Right lobe of liver (tissue), 6 donors: ENCODE results near the gene EVA1C. TPM values are rescaled to one million over a fixed set of nuclear protein-coding genes. Genes with fewer than 3 reads are reported as not detected.
"Not testable (repeated sequence)": the region's sequence is repeated elsewhere in the genome, so short reads cannot be mapped to it uniquely, and the experiment has no call there.

ENCODE experiments used
- ATAC-seq, 4 donors: fragments of 200-7000 bp; cut with Tn5 transposase; one replicate each; pipeline ENCODE4 v1.9.1; 2020; ENCODE audit warnings: mild to moderate bottlenecking in 4 of 4, moderate library complexity in 4 of 4
- DNase-seq, 3 donors: peaks; one replicate each; pipeline ENCODE4 v3.0.0-alpha.2; 2020
- H3K27ac ChIP-seq, 3 donors: fragments of 200-600 bp; one replicate each; pipeline ENCODE4 v1.8.0; 2022
- H3K27me3 ChIP-seq, 2 donors: fragments of 200-600 bp; one replicate each; pipeline ENCODE4 v1.8.0; 2022
- H3K36me3 ChIP-seq, 4 donors: fragments of 200-600 bp; sonication (generic) in 1 of 4; one replicate each; pipeline versions ENCODE4 v1.5.1 to v1.8.0; 2017 to 2022; ENCODE audit warnings: control low read depth in 1 of 4
- H3K4me1 ChIP-seq, 4 donors: fragments of 200-600 bp; sonication (generic) in 1 of 4; one replicate each; pipeline versions ENCODE4 v1.5.1 to v1.8.0; 2017 to 2022; ENCODE audit warnings: control low read depth in 1 of 4
- H3K4me3 ChIP-seq, 3 donors: fragments of 200-600 bp; one replicate each; pipeline ENCODE4 v1.8.0; 2022
- H3K9me3 ChIP-seq, 4 donors: fragments of 200-600 bp; sonication (generic) in 1 of 4; one replicate each; pipeline versions ENCODE4 v1.5.1 to v1.8.0; 2017 to 2022; ENCODE audit warnings: control low read depth in 1 of 4
- POLR2A ChIP-seq: fragments of 450-650 bp; IDR thresholded peaks from one replicate; pipeline ENCODE4 v1.6.1; 2017; ENCODE audit warnings: antibody characterized with exemption, mild to moderate bottlenecking
- WGBS: methylation state at CpG from one replicate; pipeline ENCODE4 v1.1.6; 2018; ENCODE audit warnings: low coverage, low lambda C conversion rate; ENCODE audit not compliant: insufficient coverage; ENCODE audit errors: missing lambda C conversion rate; 5-methylcytosine and 5-hydroxymethylcytosine counted together
- intact Hi-C, 2 donors: fragments of 100-400 bp; cut with DNase I; formaldehyde crosslinking; loops; one replicate each; pipeline versions ENCODE4 v1.11.2 to v1.14.1; 2022
- total RNA-seq, 6 experiments: library from RNA; depleted of rRNA in 2 of 6; stranded (reverse); fragments of >200 nt in 2 of 6; fragmentation: NEBNext Ultra II Directional in 3 of 6; extraction: Animal tissue kit (Norgen Biotek cat#: 25700) in 3 of 6; gene quantifications; one replicate each; pipeline versions ENCODE4 v1.1.0 to v1.2.4, GENCODE V29; 2016 to 2023
- TF ChIP-seq, protein P1 (sequence below), 4 donors: fragments of 200-600 bp in 3 of 4; fragments of 450-650 bp in 1 of 4; IDR thresholded peaks; one replicate each; pipeline versions ENCODE4 v1.5.1 to v1.8.0; 2016 to 2022; ENCODE audit warnings: antibody characterized with exemption in 4 of 4, mild to moderate bottlenecking in 2 of 4
- donor health status: DM: no; HTN: yes; CAD: no.
- donor health status: DM: no; HTN: no; CAD: no.
- donor health status: DM: no; HTN: no; CAD: no.
- donor health status: DM: no; HTN: yes; CAD: no.
- donor health status: DM: no; HTN: yes; CAD: no.

EVA1C gene
- total RNA-seq, 6 experiments from 2014 or later, result 2.4 to 5.9 (median 4.2) TPM

DNA sequence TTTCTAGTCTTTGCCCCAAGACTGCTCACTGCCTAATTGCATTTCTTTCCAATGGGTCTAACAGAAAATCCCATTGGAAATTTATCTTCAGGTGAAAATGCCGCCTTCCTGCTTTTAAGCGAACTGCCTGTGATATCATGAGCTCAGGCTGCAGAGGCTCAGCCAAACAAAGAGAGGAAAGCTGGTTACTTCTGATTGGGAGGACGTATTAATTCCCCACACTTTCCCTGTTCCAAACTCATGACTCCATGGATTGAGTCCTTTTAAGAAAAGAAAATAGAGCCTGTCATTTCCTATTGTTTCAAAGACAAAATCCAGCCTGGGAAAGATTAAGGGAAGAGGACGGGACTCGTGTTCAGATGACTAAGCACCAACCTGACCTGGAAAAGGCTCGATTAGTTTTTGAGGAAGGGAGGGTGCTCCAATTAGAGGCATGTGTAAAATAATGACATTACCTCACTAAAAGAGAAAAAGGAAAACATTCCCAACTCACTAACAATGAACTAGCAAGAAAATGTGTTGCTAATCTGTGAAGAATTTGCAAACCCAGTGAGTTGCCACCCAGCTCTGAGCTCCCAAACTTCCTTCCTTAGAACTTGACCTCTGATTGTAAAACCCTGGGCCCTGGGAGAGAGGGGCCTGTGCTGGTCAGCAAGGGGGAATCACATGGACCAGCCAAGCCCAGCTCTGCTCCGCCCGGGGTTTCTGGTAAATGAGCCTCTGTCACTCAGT, 111.6 kb downstream of the EVA1C start:
- TF ChIP-seq POLR2A, result no peak
- TF ChIP-seq, protein P1, sequence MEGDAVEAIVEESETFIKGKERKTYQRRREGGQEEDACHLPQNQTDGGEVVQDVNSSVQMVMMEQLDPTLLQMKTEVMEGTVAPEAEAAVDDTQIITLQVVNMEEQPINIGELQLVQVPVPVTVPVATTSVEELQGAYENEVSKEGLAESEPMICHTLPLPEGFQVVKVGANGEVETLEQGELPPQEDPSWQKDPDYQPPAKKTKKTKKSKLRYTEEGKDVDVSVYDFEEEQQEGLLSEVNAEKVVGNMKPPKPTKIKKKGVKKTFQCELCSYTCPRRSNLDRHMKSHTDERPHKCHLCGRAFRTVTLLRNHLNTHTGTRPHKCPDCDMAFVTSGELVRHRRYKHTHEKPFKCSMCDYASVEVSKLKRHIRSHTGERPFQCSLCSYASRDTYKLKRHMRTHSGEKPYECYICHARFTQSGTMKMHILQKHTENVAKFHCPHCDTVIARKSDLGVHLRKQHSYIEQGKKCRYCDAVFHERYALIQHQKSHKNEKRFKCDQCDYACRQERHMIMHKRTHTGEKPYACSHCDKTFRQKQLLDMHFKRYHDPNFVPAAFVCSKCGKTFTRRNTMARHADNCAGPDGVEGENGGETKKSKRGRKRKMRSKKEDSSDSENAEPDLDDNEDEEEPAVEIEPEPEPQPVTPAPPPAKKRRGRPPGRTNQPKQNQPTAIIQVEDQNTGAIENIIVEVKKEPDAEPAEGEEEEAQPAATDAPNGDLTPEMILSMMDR (IDR thresholded peaks at IDR 0.05), result no peak
- peak; percentile 41 to 68 (median 55) for ATAC-seq
- H3K36me3 ChIP-seq, result no peaks in the 10 kb centered on the region
- intact Hi-C loops, result no loop called here
- 66% methylated on average over 8 of the region's 8 CpGs for WGBS
- no peaks in the 10 kb centered on the region for H3K9me3 ChIP-seq
- H3K27me3 ChIP-seq, result no peaks in the 10 kb centered on the region
- H3K4me1 ChIP-seq, result no peaks in the 10 kb centered on the region
- DNase-seq, result peak in 1 of 3 donors; percentile 30
- H3K27ac ChIP-seq, result peak overlapping the region in 2 of 3 donors; percentile 21 to 60
- no peak overlapping the region for H3K4me3 ChIP-seq

DNA sequence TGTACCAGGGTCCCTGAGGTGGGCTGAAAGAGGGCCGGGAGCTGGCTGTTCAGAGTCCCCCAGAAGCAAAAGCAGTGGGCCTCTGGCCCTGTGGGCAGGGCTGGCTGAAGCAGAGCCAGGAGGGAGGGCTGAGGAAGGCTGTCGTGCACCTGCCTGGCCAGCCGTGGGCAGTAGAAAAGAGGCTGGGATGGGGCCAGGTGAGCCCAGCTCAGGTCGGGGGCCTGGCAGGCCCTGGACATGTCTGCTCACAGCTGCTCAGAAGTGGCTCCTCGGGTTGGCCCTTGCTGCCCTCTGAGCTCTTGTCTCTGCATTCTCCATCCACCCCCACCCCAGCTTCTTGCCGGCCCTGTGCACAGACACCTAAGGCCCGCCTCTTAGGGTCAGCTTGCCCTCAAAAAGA, 112.8 kb downstream of the EVA1C start:
- 81% methylated on average over 5 of the region's 7 CpGs for WGBS
- no peak for DNase-seq

GRCh38 chr21:32529679-32530078, 117.2 kb downstream of the EVA1C start:
- H3K36me3 ChIP-seq, result no peaks in the 10 kb centered on the region
- no peaks in the 10 kb centered on the region for H3K9me3 ChIP-seq
- ATAC-seq, result no peak
- TF ChIP-seq, protein P1 (IDR thresholded peaks at IDR 0.05), result no peak
- no peak for TF ChIP-seq POLR2A
- WGBS, result 75% methylated on average over 4 of the region's 4 CpGs
- H3K4me3 ChIP-seq, result no peak overlapping the region
- no peak for DNase-seq
- no peaks in the 10 kb centered on the region for H3K27me3 ChIP-seq
- H3K27ac ChIP-seq, result no peak overlapping the region
- intact Hi-C loops, result no loop called here
- no peaks in the 10 kb centered on the region for H3K4me1 ChIP-seq

More for the DNA sequence above, 112.8 kb downstream of the EVA1C start:
- Histone ChIP-seq H3K9me3 (no peaks in the 10 kb centered on the region), H3K27me3 (no peaks in the 10 kb centered on the region), H3K4me1 (no peaks in the 10 kb centered on the region), H3K27ac (peak overlapping the region in 1 of 3 donors; percentile 60), H3K36me3 (no peaks in the 10 kb centered on the region), H3K4me3 (no peak overlapping the region)
- intact Hi-C loops, result no loop called here
- TF ChIP-seq POLR2A, result no peak
- TF ChIP-seq, protein P1 (IDR thresholded peaks at IDR 0.05), result no peak
- no peak for ATAC-seq

GRCh38 chr21:32530809-32531208, 118.3 kb downstream of the EVA1C start:
- 100% methylated on average over 2 of the region's 7 CpGs for WGBS

DNA sequence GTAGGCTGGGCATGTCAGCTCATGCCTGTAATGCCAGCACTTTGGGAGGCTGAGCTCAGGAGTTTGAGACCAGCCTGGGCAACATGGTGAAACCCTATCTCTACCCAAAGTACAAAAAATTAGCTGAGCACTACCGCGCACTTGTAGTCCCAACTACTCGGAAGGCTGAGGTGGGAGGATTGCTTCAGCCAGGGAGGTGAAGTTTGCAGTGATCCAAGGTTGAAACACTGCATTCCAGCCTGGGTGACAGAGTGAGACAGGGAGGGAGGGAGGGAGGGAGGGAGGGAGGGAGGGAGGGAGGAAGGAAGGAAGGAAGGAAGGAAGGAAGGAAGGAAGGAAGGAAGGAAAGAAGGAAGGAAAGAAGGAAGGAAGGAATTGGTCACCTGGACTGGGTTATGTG, 119.1 kb downstream of the EVA1C start:
- DNase-seq, H3K27ac ChIP-seq, H3K4me3 ChIP-seq, H3K27me3 ChIP-seq, intact Hi-C loops, H3K4me1 ChIP-seq, H3K9me3 ChIP-seq, H3K36me3 ChIP-seq, ATAC-seq: not testable (repeated sequence)
- 96% methylated on average over 3 of the region's 3 CpGs for WGBS

More at GRCh38 chr21:32530809-32531208, 118.3 kb downstream of the EVA1C start:
- H3K4me3 ChIP-seq, H3K27ac ChIP-seq, H3K4me1 ChIP-seq, ATAC-seq, DNase-seq, H3K36me3 ChIP-seq, H3K27me3 ChIP-seq, H3K9me3 ChIP-seq, intact Hi-C loops: not testable (repeated sequence)
